ENCODE data around the gene CTRL. TPM values are rescaled to one million over a fixed set of nuclear protein-coding genes. Genes with fewer than 3 reads are reported as not detected.

CTRL gene
- total and polyA plus RNA-seq, 8 donors, result 0.50 to 7.1 (median 5.3) TPM; not detected in 1

GRCh38 chr16:67885976-67886375 is 45.7 kb downstream of the CTRL start:
- peaks cover 0 to 12% of the 10 kb centered on the region in 2 donors for H3K4me1 ChIP-seq
- no peak overlapping the region for H3K27ac ChIP-seq
- H3K9me3 ChIP-seq, result no peaks in the 10 kb centered on the region
- no peaks in the 10 kb centered on the region for H3K27me3 ChIP-seq
- no peak for DNase-seq
- no peak for ATAC-seq
- TF ChIP-seq CTCF (IDR thresholded peaks at IDR 0.05), result no peak
- intact Hi-C loops (cut with DNase I), result no loop called here
- peaks cover 0 to 61% of the 10 kb centered on the region in 2 donors for H3K36me3 ChIP-seq
- H3K4me3 ChIP-seq, result no peak overlapping the region

GRCh38 chr16:67885545-67885944 is 46.1 kb downstream of the CTRL start:
- Histone ChIP-seq H3K4me3 (no peak overlapping the region), H3K9me3 (no peaks in the 10 kb centered on the region), H3K4me1 (peaks cover 0 to 12% of the 10 kb centered on the region in 2 donors), H3K27ac (no peak overlapping the region), H3K36me3 (peaks cover 0 to 65% of the 10 kb centered on the region in 2 donors), H3K27me3 (no peaks in the 10 kb centered on the region)
- no peak for DNase-seq
- no peak for ATAC-seq
- intact Hi-C loops (cut with DNase I), result no loop called here
- no peak for TF ChIP-seq CTCF (IDR thresholded peaks at IDR 0.05)

- peaks cover 0 to 12% of the 10 kb centered on the region in 2 donors for H3K4me1 ChIP-seq
- ATAC-seq (peak; percentile 87), DNase-seq (peak; percentile 77 to 92 (median 88))
- peaks cover 0 to 74% of the 10 kb centered on the region in 2 donors for H3K36me3 ChIP-seq
- TF ChIP-seq CTCF (IDR thresholded peaks at IDR 0.05), result no peak
- intact Hi-C loops (cut with DNase I), result loop anchor here in 1 of 2 donors (5.0 kb wide), 1 partner anchor 43 kb away; no protein-coding TSS in a partner anchor
- H3K9me3 ChIP-seq, result no peaks in the 10 kb centered on the region
- H3K27me3 ChIP-seq, result no peaks in the 10 kb centered on the region
- H3K27ac ChIP-seq, result no peak within 1 kb of the TSS
- no peak within 1 kb of the TSS for H3K4me3 ChIP-seq
These were observed 47.0 kb downstream of the CTRL start, which contains the start of gene NRN1L for GRCh38 chr16:67884684-67885083. Gene NRN1L, plus strand, starts transcription at chr16:67884885. Its CDS starts 19 bp downstream, at chr16:67884904.

- intact Hi-C loops (cut with DNase I), result loop anchor here in 1 of 2 donors (5.0 kb wide), 1 partner anchor 43 kb away; no protein-coding TSS in a partner anchor
- H3K36me3 ChIP-seq, result peaks cover 0 to 82% of the 10 kb centered on the region in 2 donors
- ATAC-seq (peak; percentile 67), DNase-seq (peak; percentile 17 to 92 (median 57))
- no peak overlapping the region for H3K4me3 ChIP-seq
- peaks cover 0 to 12% of the 10 kb centered on the region in 2 donors for H3K4me1 ChIP-seq
- peak; percentile 37 to 78 for TF ChIP-seq CTCF (IDR thresholded peaks at IDR 0.05)
- H3K27me3 ChIP-seq, result no peaks in the 10 kb centered on the region
- no peak overlapping the region for H3K27ac ChIP-seq
- no peaks in the 10 kb centered on the region for H3K9me3 ChIP-seq
These were observed 47.8 kb downstream of the CTRL start for GRCh38 chr16:67883872-67884261.

- H3K27me3 ChIP-seq, result no peaks in the 10 kb centered on the region
- TF ChIP-seq CTCF (IDR thresholded peaks at IDR 0.05), result peak in 1 of 2 donors; percentile 91
- ATAC-seq (no peak), DNase-seq (no peak)
- no peak overlapping the region for H3K4me3 ChIP-seq
- peaks cover 0 to 12% of the 10 kb centered on the region in 2 donors for H3K4me1 ChIP-seq
- H3K36me3 ChIP-seq, result peaks cover 0 to 88% of the 10 kb centered on the region in 2 donors
- intact Hi-C loops (cut with DNase I), result loop anchor here in 1 of 2 donors (5.0 kb wide), 1 partner anchor 44 kb away; no protein-coding TSS in a partner anchor
- no peaks in the 10 kb centered on the region for H3K9me3 ChIP-seq
- H3K27ac ChIP-seq, result no peak overlapping the region
These were observed 48.4 kb downstream of the CTRL start for GRCh38 chr16:67883146-67883871.
